HTERT RPE-1 (cell line): ENCODE data around the gene SNX24.
"Not testable (repeated sequence)": the region's sequence is repeated elsewhere in the genome, so short reads cannot be mapped to it uniquely, and the experiment has no call there.

Source experiments
- in situ Hi-C: fragments of 300-500 bp; cut with MboI; formaldehyde crosslinking; loops from 4 replicates; pipeline ENCODE4 v1.14.3; 2020; ENCODE audit warnings: low sequenced_read_pairs

SNX24 gene

GRCh38 chr5:122845229-122846050 lies at the start of gene SNX24:
SNX24 (plus strand) TSS chr5:122845613; CDS start chr5:122845634, 21 bp downstream.
- in situ Hi-C loops: no loop called here

- in situ Hi-C loops: no loop called here
Measured at GRCh38 chr5:122805481-122805880, 39.9 kb upstream of the SNX24 start.

GRCh38 chr5:122810405-122810804 lies 35.0 kb upstream of the SNX24 start:
- in situ Hi-C loops: no loop called here

- in situ Hi-C loops: no loop called here
Measured at GRCh38 chr5:122815218-122815767, 30.1 kb upstream of the SNX24 start.

- in situ Hi-C loops: no loop called here
Measured at GRCh38 chr5:122816756-122817155, 28.7 kb upstream of the SNX24 start.

- in situ Hi-C loops: no loop called here
Measured at GRCh38 chr5:122831984-122832383, 13.4 kb upstream of the SNX24 start.

- in situ Hi-C loops: no loop called here
Measured at GRCh38 chr5:122835681-122836080, 9.7 kb upstream of the SNX24 start.

- in situ Hi-C loops: no loop called here
Measured at GRCh38 chr5:122836947-122837346, 8.5 kb upstream of the SNX24 start.

- in situ Hi-C loops: no loop called here
Measured at GRCh38 chr5:122839731-122840130, 5.7 kb upstream of the SNX24 start.

GRCh38 chr5:122842016-122842580 lies 3.3 kb upstream of the SNX24 start:
- in situ Hi-C loops: no loop called here

- in situ Hi-C loops: no loop called here
Measured at GRCh38 chr5:122844136-122844909, 1.1 kb upstream of the SNX24 start.

GRCh38 chr5:122844910-122845228 lies 544 bp upstream of the SNX24 start:
- in situ Hi-C loops: no loop called here

GRCh38 chr5:122846051-122846550 lies 688 bp downstream of the SNX24 start:
- in situ Hi-C loops: no loop called here

GRCh38 chr5:122847687-122848081 lies 2.3 kb downstream of the SNX24 start:
- in situ Hi-C loops: no loop called here

- in situ Hi-C loops: no loop called here
Measured at GRCh38 chr5:122849771-122850170, 4.4 kb downstream of the SNX24 start.

- in situ Hi-C loops: not testable (repeated sequence)
Measured at GRCh38 chr5:122857538-122857937, 12.1 kb downstream of the SNX24 start.

- in situ Hi-C loops: no loop called here
Measured at GRCh38 chr5:122858451-122858850, 13.0 kb downstream of the SNX24 start.

- in situ Hi-C loops: no loop called here
Measured at GRCh38 chr5:122863240-122863639, 17.8 kb downstream of the SNX24 start.

GRCh38 chr5:122863721-122864120 lies 18.3 kb downstream of the SNX24 start:
- in situ Hi-C loops: no loop called here

- in situ Hi-C loops: no loop called here
Measured at GRCh38 chr5:122864400-122864799, 19.0 kb downstream of the SNX24 start.

GRCh38 chr5:122864842-122865241 lies 19.4 kb downstream of the SNX24 start:
- in situ Hi-C loops: no loop called here
